Spinal cord (tissue), 10 donors: Measurements from ENCODE around the gene APP. TPM values are rescaled to one million over a fixed set of nuclear protein-coding genes. Genes with fewer than 3 reads are reported as not detected.

Experiments used
- DNase-seq, 6 donors: peaks; one replicate each; pipeline versions ENCODE4 v3.0.0 to v3.0.0-alpha.2; 2013 to 2015; ENCODE audit warnings: low spot score in 6 of 6, low read depth in 4 of 6
- H3K27ac ChIP-seq: one replicate; pipeline ENCODE4 v1.5.1; 2013; ENCODE audit warnings: low read depth, low read length, control low read depth
- H3K27me3 ChIP-seq: one replicate; pipeline ENCODE4 v1.6.1; 2013; ENCODE audit warnings: low read length; ENCODE audit not compliant: control insufficient read depth, insufficient read depth
- H3K36me3 ChIP-seq: one replicate; pipeline ENCODE4 v1.6.1; 2013; ENCODE audit warnings: low read length; ENCODE audit not compliant: control insufficient read depth, insufficient read depth
- H3K4me1 ChIP-seq: one replicate; pipeline ENCODE4 v1.6.1; 2013; ENCODE audit warnings: low read length; ENCODE audit not compliant: control insufficient read depth, insufficient read depth
- H3K4me3 ChIP-seq: one replicate; pipeline ENCODE4 v1.5.1; 2013; ENCODE audit warnings: low read depth, low read length, control low read depth
- H3K9me3 ChIP-seq: one replicate; pipeline ENCODE4 v1.6.1; 2013; ENCODE audit warnings: low read length; ENCODE audit not compliant: control insufficient read depth, insufficient read depth
- WGBS: methylation state at CpG from one replicate; pipeline ENCODE4 v1.1.5; 2013; ENCODE audit warnings: missing lambda C conversion rate; ENCODE audit not compliant: insufficient coverage; 5-methylcytosine and 5-hydroxymethylcytosine counted together
- polyA plus RNA-seq, 2 donors: library from polyadenylated mRNA; unstranded; fragments of 120-200 nt; gene quantifications; one replicate each; pipeline ENCODE4 v1.2.1, GENCODE V29; 2013; ENCODE audit not compliant: insufficient read length in 2 of 2
- total RNA-seq, 2 donors: library from RNA; depleted of rRNA in 1 of 2; stranded (reverse); fragments of 120-200 nt in 1 of 2; fragments of >200 nt in 1 of 2; gene quantifications; one replicate each; pipeline versions ENCODE4 v1.2.3 to v1.2.4, GENCODE V29; 2013 to 2014
- donor health status: healthy.

APP gene
- total and polyA plus RNA-seq, 4 donors = 606 to 947 (median 855) TPM

DNA sequence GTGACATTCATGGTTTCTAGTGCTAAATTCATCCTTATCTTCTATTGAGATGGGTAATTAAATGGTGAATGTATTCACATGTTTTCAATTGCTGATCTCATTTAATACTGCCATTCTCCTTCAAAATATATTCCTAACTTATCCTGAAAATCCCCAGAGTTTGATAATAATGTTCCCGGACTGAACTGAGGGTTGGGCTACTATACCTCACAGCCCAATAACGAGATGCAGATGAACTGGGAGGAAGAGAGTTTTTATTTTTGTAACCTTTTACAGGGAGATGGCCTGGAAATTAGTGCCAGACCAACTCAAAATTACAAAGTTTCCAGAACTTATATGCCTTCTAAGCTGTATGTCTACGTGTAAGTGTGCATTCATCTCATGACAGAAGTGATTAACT is 210.8 kb downstream of the APP start:
- peaks cover 13% of the 10 kb centered on the region for H3K36me3 ChIP-seq
- H3K4me3 ChIP-seq = no peak overlapping the region
- no peaks in the 10 kb centered on the region for H3K4me1 ChIP-seq
- no peak overlapping the region for H3K27ac ChIP-seq
- no CpG with 5 or more reads among the region's 3 CpGs for WGBS
- no peak for DNase-seq
- no peaks in the 10 kb centered on the region for H3K27me3 ChIP-seq
- H3K9me3 ChIP-seq = no peaks in the 10 kb centered on the region

DNA sequence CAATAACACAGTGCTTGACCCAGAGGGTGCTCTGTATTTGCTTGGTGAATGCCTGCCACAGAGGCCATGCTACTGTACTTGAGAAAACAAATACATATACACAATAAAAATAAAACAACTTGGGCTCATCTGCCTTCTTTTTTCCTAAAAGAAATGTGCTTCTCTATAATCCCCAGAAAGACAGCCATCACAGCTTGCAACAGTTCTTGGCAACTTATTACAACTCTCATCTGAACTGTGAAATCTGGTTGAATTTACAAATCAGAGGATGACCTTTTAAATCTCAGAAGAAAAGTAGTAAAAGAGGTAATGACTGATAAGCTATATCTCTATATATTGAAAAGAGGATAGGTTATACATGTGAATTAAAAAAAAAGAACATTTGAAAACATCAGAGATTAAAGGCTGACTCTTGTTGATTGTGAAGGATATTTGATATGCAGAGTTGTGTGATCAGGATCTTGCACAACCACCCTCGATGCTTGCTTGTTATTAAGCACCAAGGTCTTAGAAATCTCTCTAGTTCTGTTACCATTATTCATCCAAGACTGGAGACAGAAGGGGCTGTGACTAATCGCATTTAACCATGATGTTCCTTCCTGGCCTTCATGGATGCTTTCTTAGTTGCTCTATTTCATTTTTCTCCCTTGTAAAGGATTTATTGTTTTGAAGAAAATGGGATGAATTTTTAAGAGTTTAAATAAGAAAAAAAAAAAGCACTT is 213.4 kb downstream of the APP start:
- Histone ChIP-seq H3K4me3 (no peak overlapping the region), H3K27ac (no peak overlapping the region), H3K27me3 (no peaks in the 10 kb centered on the region), H3K36me3 (peaks cover 6% of the 10 kb centered on the region), H3K9me3 (no peaks in the 10 kb centered on the region), H3K4me1 (no peaks in the 10 kb centered on the region)
- WGBS = no CpG with 5 or more reads among the region's 2 CpGs
- no peak for DNase-seq

DNA sequence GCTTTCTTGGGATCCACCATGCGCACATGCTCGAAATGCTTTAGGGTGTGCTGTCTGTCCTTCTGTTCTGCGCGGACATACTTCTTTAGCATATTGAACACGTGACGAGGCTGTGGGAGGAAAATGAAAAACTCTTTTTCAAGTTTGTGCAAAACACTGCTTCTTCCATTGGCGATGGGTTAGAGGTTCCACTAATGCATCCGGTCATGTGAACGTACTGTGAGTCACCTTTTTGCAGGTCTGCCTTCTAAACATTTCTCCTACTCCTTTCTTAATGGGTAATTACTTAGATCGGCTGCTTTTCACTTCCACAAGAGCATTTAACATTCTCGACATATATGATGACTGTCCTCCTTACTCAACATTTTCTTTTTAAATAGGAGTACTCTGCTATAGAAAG is 214.9 kb downstream of the APP start:
- H3K4me1 ChIP-seq = no peaks in the 10 kb centered on the region
- WGBS = 97% methylated on average over 9 of the region's 11 CpGs
- H3K9me3 ChIP-seq = no peaks in the 10 kb centered on the region
- no peaks in the 10 kb centered on the region for H3K27me3 ChIP-seq
- peaks cover 6% of the 10 kb centered on the region for H3K36me3 ChIP-seq
- no peak for DNase-seq
- no peak overlapping the region for H3K27ac ChIP-seq
- H3K4me3 ChIP-seq = no peak overlapping the region

DNA sequence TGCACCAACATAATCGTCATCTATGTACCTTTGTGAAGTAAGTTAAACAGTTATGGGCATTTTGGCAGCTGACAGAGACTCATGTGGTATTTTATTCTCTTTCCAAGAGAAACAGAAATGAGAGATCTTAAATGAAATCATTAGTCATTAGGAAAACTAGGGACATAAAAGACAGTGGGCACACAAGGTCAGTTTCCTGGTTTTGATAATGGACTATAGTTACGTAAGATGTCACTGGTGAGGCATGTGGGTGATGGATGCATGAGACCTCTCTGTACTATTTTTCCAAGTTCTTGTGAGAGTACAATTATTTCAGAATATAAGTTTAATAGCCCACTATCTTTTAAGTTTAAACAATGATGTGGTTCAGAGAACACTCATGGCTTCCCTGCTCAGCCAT is 216.9 kb downstream of the APP start:
- H3K36me3 ChIP-seq = peaks cover 3% of the 10 kb centered on the region
- no peak for DNase-seq
- H3K27ac ChIP-seq = no peak overlapping the region
- no peak overlapping the region for H3K4me3 ChIP-seq
- WGBS = no CpG with 5 or more reads among the region's 2 CpGs
- H3K4me1 ChIP-seq = no peaks in the 10 kb centered on the region
- H3K27me3 ChIP-seq = no peaks in the 10 kb centered on the region
- H3K9me3 ChIP-seq = no peaks in the 10 kb centered on the region

DNA sequence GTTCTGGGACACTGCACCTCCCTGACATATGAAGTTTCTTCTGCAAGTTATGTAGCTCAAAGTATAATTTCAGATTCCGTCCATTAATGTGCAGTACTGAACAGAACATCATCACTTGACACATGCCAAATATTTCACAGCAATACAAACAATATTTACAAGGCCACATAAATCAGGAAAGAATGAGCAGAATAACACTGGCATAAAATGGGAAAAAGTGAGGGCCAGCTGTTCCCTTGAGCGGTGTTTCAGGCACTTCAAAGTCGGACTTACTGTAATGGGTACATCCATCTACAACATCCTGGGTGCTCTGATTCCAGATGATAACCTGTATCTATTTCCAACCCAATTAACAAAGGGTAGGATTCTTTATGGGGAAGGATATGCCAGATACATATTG is 217.4 kb downstream of the APP start:
- H3K36me3 ChIP-seq = peaks cover 3% of the 10 kb centered on the region
- H3K9me3 ChIP-seq = no peaks in the 10 kb centered on the region
- no peak for DNase-seq
- no peak overlapping the region for H3K4me3 ChIP-seq
- H3K4me1 ChIP-seq = no peaks in the 10 kb centered on the region
- no peak overlapping the region for H3K27ac ChIP-seq
- H3K27me3 ChIP-seq = no peaks in the 10 kb centered on the region
- no CpG with 5 or more reads among the region's 3 CpGs for WGBS

DNA sequence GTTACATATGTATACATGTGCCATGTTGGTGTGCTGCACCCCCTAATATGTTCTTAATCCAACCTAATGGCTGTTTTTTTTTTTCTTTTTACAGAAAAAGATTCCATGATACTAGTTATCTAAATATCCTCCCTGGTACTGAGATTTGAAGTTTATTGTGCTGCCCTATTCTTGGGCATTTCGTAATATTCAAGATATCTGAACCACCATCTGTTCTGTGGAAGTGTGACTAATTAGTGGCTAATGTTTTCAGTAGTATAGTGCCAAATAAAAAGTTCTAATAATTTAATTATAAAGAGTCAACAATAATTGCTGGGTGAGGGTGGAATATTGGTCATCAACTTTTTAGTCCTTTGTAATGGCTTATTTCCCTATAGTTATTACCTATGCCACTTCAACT is 218.3 kb downstream of the APP start:
- H3K27me3 ChIP-seq = no peaks in the 10 kb centered on the region
- H3K9me3 ChIP-seq = no peaks in the 10 kb centered on the region
- WGBS = no CpG with 5 or more reads among the region's 1 CpG
- no peaks in the 10 kb centered on the region for H3K4me1 ChIP-seq
- H3K36me3 ChIP-seq = peaks cover 5% of the 10 kb centered on the region
- no peak overlapping the region for H3K27ac ChIP-seq
- H3K4me3 ChIP-seq = no peak overlapping the region
- DNase-seq = no peak

DNA sequence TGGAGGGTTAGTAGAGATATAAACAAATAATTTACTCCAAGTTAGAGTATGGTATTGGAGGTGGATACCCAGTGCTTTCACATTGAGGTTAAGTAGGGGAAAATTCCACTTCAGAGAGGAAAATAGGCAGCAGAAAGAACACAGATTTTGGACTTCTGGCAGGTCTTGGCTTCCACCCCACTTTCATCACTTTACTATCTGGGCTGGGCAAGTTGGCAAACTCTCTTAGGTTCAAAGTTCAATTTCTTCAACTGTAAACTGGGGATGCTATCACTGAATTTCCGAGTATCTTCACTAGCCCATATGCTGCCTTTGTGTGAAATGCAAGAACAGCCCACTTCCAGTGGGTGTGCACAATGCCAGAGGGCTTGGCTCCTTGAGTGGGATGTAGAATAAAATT is 220.9 kb downstream of the APP start:
- Histone ChIP-seq H3K27ac (no peak overlapping the region), H3K9me3 (peaks cover 2% of the 10 kb centered on the region), H3K27me3 (no peaks in the 10 kb centered on the region), H3K4me3 (no peak overlapping the region), H3K36me3 (peaks cover 3% of the 10 kb centered on the region), H3K4me1 (no peaks in the 10 kb centered on the region)
- no CpG with 5 or more reads among the region's 1 CpG for WGBS
- peak in 1 of 6 donors; percentile 29 for DNase-seq

DNA sequence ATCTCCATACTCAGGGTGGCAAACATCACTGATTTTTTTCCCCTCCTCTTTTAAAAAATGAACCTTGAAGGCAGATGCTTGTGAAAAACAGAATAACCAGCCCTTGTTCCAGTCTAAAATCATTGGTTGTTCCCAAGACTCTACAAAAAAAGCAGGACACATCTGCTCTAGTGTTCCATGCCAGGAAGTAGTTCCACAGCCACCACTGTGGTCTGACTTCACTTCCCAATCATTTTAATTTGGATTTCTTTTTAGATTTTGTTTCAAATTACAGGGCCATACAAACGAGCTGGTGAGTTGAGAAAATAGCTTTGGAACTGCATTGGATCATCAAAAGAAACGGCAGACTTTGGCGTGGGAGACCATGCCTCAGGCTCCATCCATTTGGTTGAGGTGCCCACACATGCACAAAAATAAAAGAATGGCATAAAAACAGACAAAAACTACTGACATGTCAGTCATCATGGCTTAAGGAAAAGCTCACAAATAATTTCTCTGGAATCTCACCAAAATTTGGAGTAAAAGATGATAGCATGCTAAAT is 225.8 kb downstream of the APP start:
- no peak overlapping the region for H3K4me3 ChIP-seq
- H3K4me1 ChIP-seq = no peaks in the 10 kb centered on the region
- peaks cover 3% of the 10 kb centered on the region for H3K36me3 ChIP-seq
- H3K27me3 ChIP-seq = no peaks in the 10 kb centered on the region
- WGBS = no CpG with 5 or more reads among the region's 3 CpGs
- DNase-seq = no peak
- H3K27ac ChIP-seq = no peak overlapping the region
- peaks cover 2% of the 10 kb centered on the region for H3K9me3 ChIP-seq

DNA sequence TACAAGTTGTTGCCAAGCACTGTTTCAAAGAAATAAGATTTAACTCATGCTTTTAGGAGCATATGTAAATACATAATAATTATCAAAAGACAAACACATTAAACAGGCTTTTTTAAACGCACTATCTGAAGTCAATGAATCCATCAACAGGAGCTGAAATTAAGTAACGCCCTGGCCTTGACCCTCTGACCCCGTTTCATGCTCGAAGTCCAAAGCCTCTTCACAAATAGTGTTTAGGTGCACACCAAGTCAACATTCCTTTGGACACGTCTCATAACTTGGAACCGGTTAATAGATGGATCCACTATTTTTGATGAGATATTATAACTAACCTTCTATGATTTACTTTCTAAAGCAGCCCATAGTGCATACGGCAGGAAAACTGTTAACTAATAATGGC is 226.5 kb downstream of the APP start:
- 85% methylated on average over 3 of the region's 7 CpGs for WGBS
- Histone ChIP-seq H3K4me3 (no peak overlapping the region), H3K9me3 (peaks cover 2% of the 10 kb centered on the region), H3K27ac (no peak overlapping the region), H3K36me3 (peaks cover 3% of the 10 kb centered on the region), H3K4me1 (no peaks in the 10 kb centered on the region), H3K27me3 (no peaks in the 10 kb centered on the region)
- no peak for DNase-seq

DNA sequence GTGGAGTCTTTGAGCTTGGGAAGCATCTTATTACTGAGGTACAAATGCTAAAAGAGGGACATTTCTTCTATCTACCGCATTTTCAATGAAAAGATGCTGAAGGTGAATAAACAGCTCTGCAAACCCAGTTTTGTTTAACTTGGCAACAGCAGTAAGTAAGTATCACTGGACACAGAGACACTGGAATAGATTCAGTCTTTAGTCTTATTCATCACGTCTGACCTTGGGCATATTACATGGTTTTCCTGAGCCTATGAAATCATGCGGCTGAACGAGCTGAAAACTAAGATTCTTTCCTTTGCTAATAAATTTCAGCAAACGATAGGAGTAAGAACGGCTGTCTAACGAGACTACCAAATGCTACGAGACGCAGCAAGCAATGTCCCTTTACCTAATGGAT is 228.4 kb downstream of the APP start:
- H3K4me1 ChIP-seq = peaks cover 5% of the 10 kb centered on the region
- no peak overlapping the region for H3K27ac ChIP-seq
- H3K36me3 ChIP-seq = no peaks in the 10 kb centered on the region
- H3K9me3 ChIP-seq = peaks cover 2% of the 10 kb centered on the region
- no peaks in the 10 kb centered on the region for H3K27me3 ChIP-seq
- H3K4me3 ChIP-seq = no peak overlapping the region
- DNase-seq = no peak
- WGBS = 86% methylated on average over 4 of the region's 9 CpGs
